ENCODE data around the gene COMT.

The COMT gene

DNA sequence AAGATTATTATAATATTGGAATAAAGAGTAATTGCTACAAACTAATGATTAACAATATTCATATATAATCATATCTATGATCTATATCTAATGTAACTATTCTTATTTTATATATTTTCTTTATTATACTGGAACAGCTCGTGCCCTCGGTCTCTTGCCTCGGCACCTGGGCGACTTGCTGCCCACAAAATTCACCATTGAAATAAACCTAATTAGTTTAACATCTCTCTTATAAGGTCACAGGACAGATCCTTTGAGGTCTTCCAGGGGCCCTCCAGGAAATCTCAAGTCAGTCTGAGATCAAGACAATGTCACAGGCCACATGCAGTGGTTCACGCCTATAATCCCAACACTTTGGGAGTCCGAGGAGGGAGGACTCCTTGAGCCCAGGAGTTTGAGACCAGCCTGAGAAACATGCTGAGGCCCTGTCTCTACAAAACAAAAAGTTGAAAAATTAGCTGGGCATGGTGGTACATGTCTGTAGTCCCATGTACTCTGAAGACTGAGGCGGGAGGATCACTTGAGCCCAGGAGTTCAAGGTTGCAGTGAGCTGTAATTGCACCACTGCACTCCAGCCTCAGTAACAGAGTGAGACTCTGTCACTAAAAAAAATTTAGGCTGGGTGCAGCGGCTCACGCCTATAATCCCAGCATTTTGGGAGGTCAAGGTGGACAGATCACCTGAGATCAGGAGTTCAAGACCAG, 6.6 kb downstream of the COMT start:
- Mint-ChIP-seq H3K27ac (no peak overlapping the region), H3K36me3 (ENCODE audit: low read depth) (peaks cover 17% of the 10 kb centered on the region), H3K4me3 (no peak overlapping the region), H3K9me3 (no peaks in the 10 kb centered on the region), H3K27me3 (no peaks in the 10 kb centered on the region), H3K4me1 (peaks cover 29% of the 10 kb centered on the region)
- DNase-seq, result no peak
- no peak for ATAC-seq

DNA sequence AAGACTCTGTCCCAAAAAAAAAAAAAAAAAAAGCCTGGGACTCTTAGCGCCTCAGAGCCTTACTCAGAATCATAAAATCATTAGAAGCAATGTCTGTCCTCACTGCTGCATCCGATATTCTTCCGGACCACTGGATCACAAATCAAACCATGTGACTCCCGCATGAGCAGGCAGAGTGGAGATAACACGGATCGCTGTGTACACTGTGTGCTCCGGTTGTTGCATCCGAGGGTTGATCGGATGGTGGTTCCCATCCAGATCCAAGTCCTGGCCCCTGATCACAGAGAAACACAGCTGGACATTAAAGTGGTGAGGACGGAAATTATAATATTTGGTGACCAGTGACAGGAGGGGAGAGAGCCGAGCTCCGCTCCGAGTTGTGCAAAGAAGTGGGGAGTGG, 9.8 kb downstream of the COMT start:
- ATAC-seq, result no peak
- Mint-ChIP-seq H3K4me3 (no peak overlapping the region), H3K4me1 (peaks cover 25% of the 10 kb centered on the region), H3K36me3 (ENCODE audit: low read depth) (peaks cover 13% of the 10 kb centered on the region), H3K27me3 (no peaks in the 10 kb centered on the region), H3K27ac (no peak overlapping the region), H3K9me3 (no peaks in the 10 kb centered on the region)
- DNase-seq, result no peak

GRCh38 chr22:19955241-19956128, 13.9 kb downstream of the COMT start:
- Mint-ChIP-seq H3K27me3 (no peaks in the 10 kb centered on the region), H3K4me3 (no peak overlapping the region), H3K36me3 (ENCODE audit: low read depth) (peaks cover 4% of the 10 kb centered on the region), H3K9me3 (no peaks in the 10 kb centered on the region), H3K27ac (no peak overlapping the region), H3K4me1 (peaks cover 13% of the 10 kb centered on the region)
- DNase-seq (no peak), ATAC-seq (peak; percentile 26)

GRCh38 chr22:19957445-19957844, 15.9 kb downstream of the COMT start:
- H3K27me3 Mint-ChIP-seq, result no peaks in the 10 kb centered on the region
- peaks cover 14% of the 10 kb centered on the region for H3K4me1 Mint-ChIP-seq
- no peak overlapping the region for H3K27ac Mint-ChIP-seq
- no peaks in the 10 kb centered on the region for H3K36me3 Mint-ChIP-seq (ENCODE audit: low read depth)
- ATAC-seq (no peak), DNase-seq (no peak)
- H3K9me3 Mint-ChIP-seq, result no peaks in the 10 kb centered on the region
- no peak overlapping the region for H3K4me3 Mint-ChIP-seq

- DNase-seq, result no peak
Measured at GRCh38 chr22:19958083-19959042, 16.8 kb downstream of the COMT start.

GRCh38 chr22:19959043-19959586, 17.5 kb downstream of the COMT start:
- H3K27me3 Mint-ChIP-seq, result no peaks in the 10 kb centered on the region
- DNase-seq (no peak), ATAC-seq (no peak)
- no peaks in the 10 kb centered on the region for H3K9me3 Mint-ChIP-seq
- H3K4me3 Mint-ChIP-seq, result no peak overlapping the region
- H3K36me3 Mint-ChIP-seq (ENCODE audit: low read depth), result no peaks in the 10 kb centered on the region
- H3K4me1 Mint-ChIP-seq, result peaks cover 18% of the 10 kb centered on the region
- no peak overlapping the region for H3K27ac Mint-ChIP-seq

More at GRCh38 chr22:19958083-19959042, 16.8 kb downstream of the COMT start:
- H3K4me1 Mint-ChIP-seq, result peaks cover 18% of the 10 kb centered on the region
- no peak overlapping the region for H3K27ac Mint-ChIP-seq
- H3K9me3 Mint-ChIP-seq, result no peaks in the 10 kb centered on the region
- no peaks in the 10 kb centered on the region for H3K36me3 Mint-ChIP-seq (ENCODE audit: low read depth)
- no peak overlapping the region for H3K4me3 Mint-ChIP-seq
- H3K27me3 Mint-ChIP-seq, result no peaks in the 10 kb centered on the region
- no peak for ATAC-seq

GRCh38 chr22:19959587-19960490, 18.3 kb downstream of the COMT start:
- ATAC-seq (no peak), DNase-seq (no peak)
- Mint-ChIP-seq H3K4me1 (peaks cover 18% of the 10 kb centered on the region), H3K4me3 (no peak overlapping the region), H3K27me3 (no peaks in the 10 kb centered on the region), H3K27ac (no peak overlapping the region), H3K9me3 (no peaks in the 10 kb centered on the region), H3K36me3 (ENCODE audit: low read depth) (peaks cover 3% of the 10 kb centered on the region)

- DNase-seq (no peak), ATAC-seq (no peak)
- Mint-ChIP-seq H3K27me3 (no peaks in the 10 kb centered on the region), H3K4me3 (no peak overlapping the region), H3K36me3 (ENCODE audit: low read depth) (peaks cover 5% of the 10 kb centered on the region), H3K9me3 (no peaks in the 10 kb centered on the region), H3K27ac (no peak overlapping the region), H3K4me1 (peaks cover 16% of the 10 kb centered on the region)
Measured at GRCh38 chr22:19960491-19961200, 19.1 kb downstream of the COMT start.

DNA sequence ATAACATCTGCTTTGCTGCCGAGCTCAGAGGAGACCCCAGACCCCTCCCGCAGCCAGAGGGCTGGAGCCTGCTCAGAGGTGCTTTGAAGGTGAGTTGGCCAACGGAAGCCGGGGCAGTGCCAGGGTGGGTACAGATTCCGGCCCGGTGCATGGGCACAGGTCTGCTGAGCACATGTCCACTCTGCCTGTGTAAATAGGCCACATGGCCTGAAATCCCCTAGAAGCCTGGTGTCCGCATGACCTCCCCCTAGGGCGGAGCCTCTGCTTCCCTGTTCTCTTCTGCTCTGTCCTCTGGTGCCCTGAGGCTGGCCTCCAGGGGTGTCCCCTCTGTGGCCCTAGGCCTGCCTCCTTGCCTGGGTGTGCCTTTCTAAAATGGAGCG, 19.6 kb downstream of the COMT start:
- Mint-ChIP-seq H3K36me3 (ENCODE audit: low read depth) (peaks cover 5% of the 10 kb centered on the region), H3K27me3 (no peaks in the 10 kb centered on the region), H3K27ac (no peak overlapping the region), H3K4me3 (no peak overlapping the region), H3K4me1 (peaks cover 14% of the 10 kb centered on the region), H3K9me3 (no peaks in the 10 kb centered on the region)
- no peak for DNase-seq
- no peak for ATAC-seq

DNA sequence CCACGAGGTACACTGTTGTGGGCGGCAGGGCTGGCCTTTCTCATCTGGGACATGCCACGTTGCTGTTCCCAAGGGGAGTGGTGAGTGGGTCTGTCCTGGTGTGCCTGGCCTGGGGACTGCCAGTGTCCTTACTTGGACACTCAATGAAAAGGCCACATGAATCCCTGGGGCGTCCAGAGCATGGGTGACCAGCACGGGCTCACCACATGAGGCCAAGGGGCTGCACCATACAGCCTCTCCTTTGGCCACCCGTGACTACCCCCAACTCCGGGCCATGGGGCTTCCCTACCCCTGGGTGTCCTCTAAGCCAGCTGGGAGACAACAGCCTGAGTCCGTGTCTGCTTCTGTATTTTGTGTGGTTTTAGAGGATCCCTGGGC, 20.3 kb downstream of the COMT start:
- Mint-ChIP-seq H3K4me1 (peaks cover 14% of the 10 kb centered on the region), H3K36me3 (ENCODE audit: low read depth) (peaks cover 5% of the 10 kb centered on the region), H3K9me3 (no peaks in the 10 kb centered on the region), H3K4me3 (no peak overlapping the region), H3K27ac (no peak overlapping the region), H3K27me3 (no peaks in the 10 kb centered on the region)
- ATAC-seq (no peak), DNase-seq (no peak)

DNA sequence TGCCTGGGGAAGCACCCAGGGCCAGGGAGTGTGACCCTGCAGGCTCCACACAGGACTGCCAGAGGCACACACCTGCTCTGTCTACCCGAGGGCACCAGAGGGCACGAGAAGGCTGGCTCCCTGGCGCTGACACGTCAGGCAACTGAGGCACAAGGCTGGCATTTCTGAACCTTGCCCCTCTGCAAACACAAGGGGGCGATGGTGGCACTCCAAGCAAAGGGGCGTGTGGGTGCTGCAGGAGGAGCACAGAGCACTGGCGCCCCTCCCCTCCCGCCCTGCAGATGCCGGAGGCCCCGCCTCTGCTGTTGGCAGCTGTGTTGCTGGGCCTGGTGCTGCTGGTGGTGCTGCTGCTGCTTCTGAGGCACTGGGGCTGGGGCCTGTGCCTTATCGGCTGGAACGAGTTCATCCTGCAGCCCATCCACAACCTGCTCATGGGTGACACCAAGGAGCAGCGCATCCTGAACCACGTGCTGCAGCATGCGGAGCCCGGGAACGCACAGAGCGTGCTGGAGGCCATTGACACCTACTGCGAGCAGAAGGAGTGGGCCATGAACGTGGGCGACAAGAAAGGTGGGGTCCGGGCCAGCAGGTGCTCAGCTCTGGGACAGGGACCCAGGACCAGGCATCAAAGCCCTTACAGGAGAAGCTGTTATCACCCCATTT, 20.8 kb downstream of the COMT start:
- no peaks in the 10 kb centered on the region for H3K9me3 Mint-ChIP-seq
- H3K4me1 Mint-ChIP-seq, result peaks cover 14% of the 10 kb centered on the region
- H3K4me3 Mint-ChIP-seq, result no peak overlapping the region
- H3K27ac Mint-ChIP-seq, result no peak overlapping the region
- DNase-seq (peak; percentile 72), ATAC-seq (peak; percentile 58)
- H3K27me3 Mint-ChIP-seq, result no peaks in the 10 kb centered on the region
- peaks cover 9% of the 10 kb centered on the region for H3K36me3 Mint-ChIP-seq (ENCODE audit: low read depth)

GRCh38 chr22:19962909-19963806, 21.6 kb downstream of the COMT start:
- ATAC-seq (peak; percentile 58), DNase-seq (no peak)
- Mint-ChIP-seq H3K4me1 (peaks cover 14% of the 10 kb centered on the region), H3K27ac (no peak overlapping the region), H3K4me3 (no peak overlapping the region), H3K9me3 (no peaks in the 10 kb centered on the region), H3K36me3 (ENCODE audit: low read depth) (peaks cover 10% of the 10 kb centered on the region), H3K27me3 (no peaks in the 10 kb centered on the region)

Measured in activated naive CD8-positive, alpha-beta T cell treated with anti-CD3 and anti-CD28 coated beads, Interleukin-2, amount 50 U/mL, for 24 hours (primary cell).